GM12878 (cell line): ENCODE data around the gene PCDHGA8. TPM values are rescaled to one million over a fixed set of nuclear protein-coding genes. Genes with fewer than 3 reads are reported as not detected.

Experiments used
- ATAC-seq: fragments of 200-7000 bp; cut with Tn5 transposase; 3 replicates; pipeline ENCODE4 v1.9.1; 2020; ENCODE audit warnings: mild to moderate bottlenecking, moderate library complexity
- BruUV-seq: library from RNA; stranded (reverse); fragments of 400-500 nt; replicated peaks from 2 replicates; lab custom pipeline; 2021; lab: Mats Ljungman, UMichigan
- CTCF ChIA-PET: fragments of 300-600 bp; sonication (Branson Sonifier 250); formaldehyde crosslinking; extraction: SDS; loops from one replicate; lab custom pipeline; 2021; ENCODE audit warnings: inconsistent platforms; lab: Yijun Ruan, JAX
- POLR2A ChIA-PET: fragments of 350-600 bp; formaldehyde crosslinking; extraction: SDS; loops from one replicate; lab custom pipeline; 2021; ENCODE audit warnings: inconsistent platforms; lab: Charles Lee
- RAD21 ChIA-PET: fragments of 300-600 bp; sonication (Branson Sonifier 250); formaldehyde crosslinking; loops from one replicate; lab custom pipeline; 2023; ENCODE audit warnings: antibody characterized with exemption; ENCODE audit not compliant: unreplicated experiment; lab: Charles Lee
- SMC1A ChIA-PET: fragments of 300-600 bp; sonication (Branson Sonifier 250); formaldehyde crosslinking; loops from one replicate; lab custom pipeline; 2023; ENCODE audit not compliant: unreplicated experiment, uncharacterized antibody; lab: Charles Lee
- DNase-seq: peaks from one replicate; pipeline ENCODE4 v3.0.0-alpha.2; 2011; ENCODE audit warnings: low read depth, low spot score
- FAIRE-seq: peaks from 3 replicates; lab custom pipeline; 2011; peaks lifted over from hg19 to GRCh38; lab: Jason Lieb, UNC
- H2AFZ ChIP-seq: 2 replicates; pipeline ENCODE4 v1.6.0; 2011; ENCODE audit warnings: low read depth, low read length, control low read depth; ENCODE audit not compliant: control insufficient read depth
- H3K27ac ChIP-seq: 2 replicates; pipeline ENCODE4 v1.5.1; 2011; ENCODE audit warnings: control low read depth; ENCODE audit not compliant: control insufficient read depth, insufficient read depth
- H3K27me3 ChIP-seq, 2 experiments: replicated peaks in 1 of 2; 2 replicates each; pipeline versions ENCODE4 v1.6.0 to v1.6.1; 2011; ENCODE audit warnings: low read length in 1 of 2; ENCODE audit not compliant: control insufficient read depth in 2 of 2, insufficient read depth in 2 of 2
- H3K36me3 ChIP-seq, 2 experiments: 2 replicates each; pipeline ENCODE4 v1.5.1; 2011; ENCODE audit warnings: low read length in 1 of 2; ENCODE audit not compliant: control insufficient read depth in 2 of 2, insufficient read depth in 2 of 2
- H3K4me1 ChIP-seq: 2 replicates; pipeline ENCODE4 v1.6.1; 2011; ENCODE audit warnings: mild to moderate bottlenecking, low read length, moderate library complexity, mixed read lengths; ENCODE audit not compliant: control insufficient read depth, insufficient read depth
- H3K4me2 ChIP-seq: 2 replicates; pipeline ENCODE4 v1.6.0; 2011; ENCODE audit warnings: control low read depth; ENCODE audit not compliant: control insufficient read depth, insufficient read depth
- H3K4me3 ChIP-seq: fragments of 200-600 bp; sonication (generic); 2 replicates; pipeline ENCODE4 v1.5.1; 2016
- H3K79me2 ChIP-seq: 2 replicates; pipeline ENCODE4 v1.6.0; 2011; ENCODE audit warnings: low read length; ENCODE audit not compliant: control insufficient read depth, insufficient read depth
- H3K9ac ChIP-seq: 2 replicates; pipeline ENCODE4 v1.8.0; 2011; ENCODE audit warnings: low read length, control low read depth, mixed read lengths; ENCODE audit not compliant: control insufficient read depth, insufficient read depth
- H3K9me3 ChIP-seq: replicated peaks from 3 replicates; pipeline ENCODE4 v1.5.1; 2011; ENCODE audit warnings: mild to moderate bottlenecking, low read length; ENCODE audit not compliant: control insufficient read depth, insufficient read depth
- H4K20me1 ChIP-seq: 2 replicates; pipeline ENCODE4 v1.6.0; 2011; ENCODE audit not compliant: control insufficient read depth, insufficient read depth
- JUND ChIP-seq: IDR thresholded peaks from 2 replicates; pipeline ENCODE4 v1.6.1; 2012; ENCODE audit warnings: low read depth, mild to moderate bottlenecking, low read length, improper control_type of control experiment, moderate library complexity
- MYB ChIP-seq: fragments of 150-350 bp; IDR thresholded peaks from 2 replicates; pipeline ENCODE4 v1.6.1; 2014; ENCODE audit warnings: mild to moderate bottlenecking, low read depth, low read length, borderline replicate concordance
- POLR2AphosphoS2 ChIP-seq: IDR thresholded peaks from 2 replicates; pipeline ENCODE4 v1.6.1; 2011; ENCODE audit warnings: low read depth, mild to moderate bottlenecking, low read length, improper control_type of control experiment, moderate library complexity
- POLR2AphosphoS5 ChIP-seq: IDR thresholded peaks from 2 replicates; pipeline ENCODE4 v1.6.1; 2011; ENCODE audit warnings: mild to moderate bottlenecking, low read length, inconsistent platforms
- RAD51 ChIP-seq: fragments of 450-650 bp; IDR thresholded peaks from 2 replicates; pipeline ENCODE4 v1.6.1; 2016; ENCODE audit warnings: moderate library complexity, mild to moderate bottlenecking, inconsistent platforms
- SMAD5 ChIP-seq: IDR thresholded peaks from 2 replicates; pipeline ENCODE4 v1.6.1; 2016; ENCODE audit warnings: antibody characterized with exemption, low read depth
- SP1 ChIP-seq: IDR thresholded peaks from one replicate; pipeline ENCODE4 v1.6.1; 2011; ENCODE audit warnings: low read depth, low read length
- ZNF24 ChIP-seq: fragments of 450-650 bp; IDR thresholded peaks from 2 replicates; pipeline ENCODE4 v1.6.1; 2017; ENCODE audit warnings: antibody characterized with exemption, mild to moderate bottlenecking
- WGBS: methylation state at CpG from one replicate; pipeline ENCODE4 v1.1.6; 2016; ENCODE audit warnings: low lambda C conversion rate; ENCODE audit not compliant: insufficient replicate concordance, insufficient coverage; ENCODE audit errors: missing lambda C conversion rate; 5-methylcytosine and 5-hydroxymethylcytosine counted together
- in situ Hi-C: fragments of 300-500 bp; cut with MboI; formaldehyde crosslinking; loops from 9 replicates; pipeline ENCODE4 v1.14.3; 2018; ENCODE audit warnings: mixed read lengths
- intact Hi-C: fragments of 100-400 bp; cut with micrococcal nuclease; formaldehyde crosslinking; loops from one replicate; pipeline ENCODE4 v1.14.2; 2022; ENCODE audit not compliant: unreplicated experiment
- polyA plus RNA-seq, 11 experiments: library from polyadenylated mRNA; depleted of rRNA in 4 of 11; unstranded in 6 of 11; stranded (reverse) in 5 of 11; fragments of >200 nt; fragmentation: Nextera tagmentation in 4 of 11; fragmentation: Illumina TruSeq in 1 of 11; extraction: Ambion mirVana in 4 of 11; extraction: Trizol in 1 of 11; gene quantifications; 1 replicate in 1 of 11; 2 replicates in 10 of 11; pipeline versions ENCODE4 v1.2.1 to v1.2.3, GENCODE V29; 2011 to 2016; ENCODE audit warnings: inconsistent platforms in 2 of 11, missing spikeins in 2 of 11, low read depth in 1 of 11
- total RNA-seq, 4 experiments: library from RNA; depleted of rRNA in 3 of 4; stranded (reverse); fragments of >200 nt in 3 of 4; fragmentation: Illumina TruSeq in 1 of 4; extraction: Trizol in 1 of 4; gene quantifications; 2 replicates each; pipeline versions ENCODE4 v1.2.1 to v1.2.3, GENCODE V29; 2013 to 2021
- TF ChIP-seq, protein P1 (sequence below): fragments of 450-650 bp; formaldehyde crosslinking; IDR thresholded peaks from 2 replicates; pipeline ENCODE4 v1.4.0; 2020; ENCODE audit warnings: mild to moderate bottlenecking, moderate library complexity
- TF ChIP-seq, protein P2 (sequence below): fragments of 450-650 bp; IDR thresholded peaks from 2 replicates; pipeline ENCODE4 v1.6.1; 2018; ENCODE audit warnings: borderline replicate concordance, mild to moderate bottlenecking; ENCODE audit not compliant: partially characterized antibody
- TF ChIP-seq, protein P3 (sequence below): IDR thresholded peaks from 2 replicates; pipeline ENCODE4 v1.6.1; 2012; ENCODE audit warnings: low read depth, low read length, improper control_type of control experiment
- TF ChIP-seq, protein P4 (sequence below): fragments of 450-650 bp; formaldehyde crosslinking; IDR thresholded peaks from 2 replicates; pipeline ENCODE4 v1.4.0; 2022; ENCODE audit warnings: mild to moderate bottlenecking, moderate library complexity

The PCDHGA8 gene
- total and polyA plus RNA-seq, 10 of the 15 experiments (the other 5 are each of a cell fraction or from before 2014, with no cell fraction given): 0.01 to 0.04 TPM; not detected in 8

DNA sequence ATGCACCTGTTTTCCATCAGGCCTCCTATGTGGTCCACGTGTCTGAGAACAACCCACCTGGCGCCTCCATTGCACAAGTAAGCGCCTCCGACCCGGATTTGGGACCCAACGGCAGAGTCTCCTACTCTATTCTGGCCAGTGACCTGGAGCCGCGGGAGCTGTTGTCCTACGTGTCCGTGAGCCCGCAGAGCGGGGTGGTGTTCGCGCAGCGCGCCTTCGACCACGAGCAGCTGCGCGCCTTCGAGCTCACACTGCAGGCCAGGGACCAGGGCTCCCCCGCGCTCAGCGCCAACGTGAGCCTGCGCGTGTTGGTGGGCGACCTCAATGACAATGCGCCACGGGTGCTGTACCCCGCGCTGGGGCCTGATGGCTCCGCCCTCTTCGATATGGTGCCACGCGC lies 40.8 kb upstream of the PCDHGA8 start:
- Histone ChIP-seq H3K27me3 (no peaks in the 10 kb centered on the region), H2AFZ (no peak overlapping the region), H3K27ac (no peak overlapping the region), H3K4me3 (no peak overlapping the region), H4K20me1 (no peaks in the 10 kb centered on the region), H3K4me1 (no peaks in the 10 kb centered on the region), H3K4me2 (no peak overlapping the region), H3K9ac (no peak overlapping the region), H3K79me2 (no peaks in the 10 kb centered on the region), H3K9me3 (no peaks in the 10 kb centered on the region; the same call in 1 of the 3 replicates), H3K36me3 (no peaks in the 10 kb centered on the region)
- SMC1A ChIA-PET: no interaction called here
- POLR2A ChIA-PET: no interaction called here
- FAIRE-seq (no peak), DNase-seq (no peak), ATAC-seq (no peak)
- CTCF ChIA-PET: no interaction called here
- intact Hi-C loops (no loop called here), in situ Hi-C loops (no loop called here)
- 82% methylated on average over 20 of the region's 36 CpGs for WGBS
- BruUV-seq: no TSS peak
- RAD21 ChIA-PET: no interaction called here
- TF ChIP-seq, protein P1, sequence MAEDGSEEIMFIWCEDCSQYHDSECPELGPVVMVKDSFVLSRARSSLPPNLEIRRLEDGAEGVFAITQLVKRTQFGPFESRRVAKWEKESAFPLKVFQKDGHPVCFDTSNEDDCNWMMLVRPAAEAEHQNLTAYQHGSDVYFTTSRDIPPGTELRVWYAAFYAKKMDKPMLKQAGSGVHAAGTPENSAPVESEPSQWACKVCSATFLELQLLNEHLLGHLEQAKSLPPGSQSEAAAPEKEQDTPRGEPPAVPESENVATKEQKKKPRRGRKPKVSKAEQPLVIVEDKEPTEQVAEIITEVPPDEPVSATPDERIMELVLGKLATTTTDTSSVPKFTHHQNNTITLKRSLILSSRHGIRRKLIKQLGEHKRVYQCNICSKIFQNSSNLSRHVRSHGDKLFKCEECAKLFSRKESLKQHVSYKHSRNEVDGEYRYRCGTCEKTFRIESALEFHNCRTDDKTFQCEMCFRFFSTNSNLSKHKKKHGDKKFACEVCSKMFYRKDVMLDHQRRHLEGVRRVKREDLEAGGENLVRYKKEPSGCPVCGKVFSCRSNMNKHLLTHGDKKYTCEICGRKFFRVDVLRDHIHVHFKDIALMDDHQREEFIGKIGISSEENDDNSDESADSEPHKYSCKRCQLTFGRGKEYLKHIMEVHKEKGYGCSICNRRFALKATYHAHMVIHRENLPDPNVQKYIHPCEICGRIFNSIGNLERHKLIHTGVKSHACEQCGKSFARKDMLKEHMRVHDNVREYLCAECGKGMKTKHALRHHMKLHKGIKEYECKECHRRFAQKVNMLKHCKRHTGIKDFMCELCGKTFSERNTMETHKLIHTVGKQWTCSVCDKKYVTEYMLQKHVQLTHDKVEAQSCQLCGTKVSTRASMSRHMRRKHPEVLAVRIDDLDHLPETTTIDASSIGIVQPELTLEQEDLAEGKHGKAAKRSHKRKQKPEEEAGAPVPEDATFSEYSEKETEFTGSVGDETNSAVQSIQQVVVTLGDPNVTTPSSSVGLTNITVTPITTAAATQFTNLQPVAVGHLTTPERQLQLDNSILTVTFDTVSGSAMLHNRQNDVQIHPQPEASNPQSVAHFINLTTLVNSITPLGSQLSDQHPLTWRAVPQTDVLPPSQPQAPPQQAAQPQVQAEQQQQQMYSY (CRISPR knock-in tag): no peak
- no peak for TF ChIP-seq SMAD5
- no peak for TF ChIP-seq SP1
- no peak for TF ChIP-seq MYB
- TF ChIP-seq, protein P2, sequence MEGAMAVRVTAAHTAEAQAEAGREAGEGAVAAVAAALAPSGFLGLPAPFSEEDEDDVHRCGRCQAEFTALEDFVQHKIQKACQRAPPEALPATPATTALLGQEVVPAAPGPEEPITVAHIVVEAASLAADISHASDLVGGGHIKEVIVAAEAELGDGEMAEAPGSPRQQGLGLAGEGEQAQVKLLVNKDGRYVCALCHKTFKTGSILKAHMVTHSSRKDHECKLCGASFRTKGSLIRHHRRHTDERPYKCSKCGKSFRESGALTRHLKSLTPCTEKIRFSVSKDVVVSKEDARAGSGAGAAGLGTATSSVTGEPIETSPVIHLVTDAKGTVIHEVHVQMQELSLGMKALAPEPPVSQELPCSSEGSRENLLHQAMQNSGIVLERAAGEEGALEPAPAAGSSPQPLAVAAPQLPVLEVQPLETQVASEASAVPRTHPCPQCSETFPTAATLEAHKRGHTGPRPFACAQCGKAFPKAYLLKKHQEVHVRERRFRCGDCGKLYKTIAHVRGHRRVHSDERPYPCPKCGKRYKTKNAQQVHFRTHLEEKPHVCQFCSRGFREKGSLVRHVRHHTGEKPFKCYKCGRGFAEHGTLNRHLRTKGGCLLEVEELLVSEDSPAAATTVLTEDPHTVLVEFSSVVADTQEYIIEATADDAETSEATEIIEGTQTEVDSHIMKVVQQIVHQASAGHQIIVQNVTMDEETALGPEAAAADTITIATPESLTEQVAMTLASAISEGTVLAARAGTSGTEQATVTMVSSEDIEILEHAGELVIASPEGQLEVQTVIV: no peak
- no peak for TF ChIP-seq POLR2AphosphoS5
- TF ChIP-seq, protein P3, sequence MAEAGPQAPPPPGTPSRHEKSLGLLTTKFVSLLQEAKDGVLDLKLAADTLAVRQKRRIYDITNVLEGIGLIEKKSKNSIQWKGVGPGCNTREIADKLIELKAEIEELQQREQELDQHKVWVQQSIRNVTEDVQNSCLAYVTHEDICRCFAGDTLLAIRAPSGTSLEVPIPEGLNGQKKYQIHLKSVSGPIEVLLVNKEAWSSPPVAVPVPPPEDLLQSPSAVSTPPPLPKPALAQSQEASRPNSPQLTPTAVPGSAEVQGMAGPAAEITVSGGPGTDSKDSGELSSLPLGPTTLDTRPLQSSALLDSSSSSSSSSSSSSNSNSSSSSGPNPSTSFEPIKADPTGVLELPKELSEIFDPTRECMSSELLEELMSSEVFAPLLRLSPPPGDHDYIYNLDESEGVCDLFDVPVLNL: no peak
- TF ChIP-seq, protein P4, sequence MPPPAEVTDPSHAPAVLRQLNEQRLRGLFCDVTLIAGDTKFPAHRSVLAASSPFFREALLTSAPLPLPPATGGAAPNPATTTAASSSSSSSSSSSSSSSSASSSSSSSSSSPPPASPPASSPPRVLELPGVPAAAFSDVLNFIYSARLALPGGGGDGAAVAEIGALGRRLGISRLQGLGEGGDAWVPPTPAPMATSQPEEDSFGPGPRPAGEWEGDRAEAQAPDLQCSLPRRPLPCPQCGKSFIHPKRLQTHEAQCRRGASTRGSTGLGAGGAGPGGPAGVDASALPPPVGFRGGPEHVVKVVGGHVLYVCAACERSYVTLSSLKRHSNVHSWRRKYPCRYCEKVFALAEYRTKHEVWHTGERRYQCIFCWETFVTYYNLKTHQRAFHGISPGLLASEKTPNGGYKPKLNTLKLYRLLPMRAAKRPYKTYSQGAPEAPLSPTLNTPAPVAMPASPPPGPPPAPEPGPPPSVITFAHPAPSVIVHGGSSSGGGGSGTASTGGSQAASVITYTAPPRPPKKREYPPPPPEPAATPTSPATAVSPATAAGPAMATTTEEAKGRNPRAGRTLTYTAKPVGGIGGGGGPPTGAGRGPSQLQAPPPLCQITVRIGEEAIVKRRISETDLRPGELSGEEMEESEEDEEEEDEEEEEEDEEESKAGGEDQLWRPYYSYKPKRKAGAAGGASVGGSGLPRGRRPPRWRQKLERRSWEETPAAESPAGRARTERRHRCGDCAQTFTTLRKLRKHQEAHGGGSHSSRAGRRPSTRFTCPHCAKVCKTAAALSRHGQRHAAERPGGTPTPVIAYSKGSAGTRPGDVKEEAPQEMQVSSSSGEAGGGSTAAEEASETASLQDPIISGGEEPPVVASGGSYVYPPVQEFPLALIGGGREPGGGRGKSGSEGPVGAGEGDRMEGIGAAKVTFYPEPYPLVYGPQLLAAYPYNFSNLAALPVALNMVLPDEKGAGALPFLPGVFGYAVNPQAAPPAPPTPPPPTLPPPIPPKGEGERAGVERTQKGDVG (CRISPR knock-in tag): no peak
- no peak for TF ChIP-seq ZNF24
- TF ChIP-seq POLR2AphosphoS2: no peak
- no peak for TF ChIP-seq JUND
- TF ChIP-seq RAD51: no peak
